ENCODE data around the gene GID4. TPM values are rescaled to one million over a fixed set of nuclear protein-coding genes. Genes with fewer than 3 reads are reported as not detected.

The GID4 gene
- total RNA-seq, 1 experiment from 2014 or later: 11.4 TPM

- Histone ChIP-seq H2BK12ac (ENCODE audit: insufficient read length, low read depth, low read length) (no peak overlapping the region), H2BK120ac (ENCODE audit: low read depth, low read length, poor library complexity, severe bottlenecking) (no peak overlapping the region), H3K79me1 (ENCODE audit: insufficient read depth, low read depth, low read length, poor library complexity, severe bottlenecking) (no peaks in the 10 kb centered on the region), H4K5ac (ENCODE audit: insufficient read length, low read depth, low read length) (no peak overlapping the region), H4K91ac (ENCODE audit: insufficient read length, low read depth, low read length) (no peak overlapping the region), H3K4me1 (ENCODE audit: insufficient read depth, low read length) (no peaks in the 10 kb centered on the region), H2BK5ac (ENCODE audit: insufficient read length, low read length) (no peak overlapping the region), H2AK5ac (ENCODE audit: insufficient read length, low read length) (no peak overlapping the region), H2BK20ac (ENCODE audit: low read depth, low read length, poor library complexity, severe bottlenecking) (no peak overlapping the region), H2BK15ac (ENCODE audit: low read depth, low read length) (no peak overlapping the region), H3K23ac (ENCODE audit: insufficient read length, low read depth, low read length) (no peak overlapping the region), H3T11ph (ENCODE audit: low read length) (no peak overlapping the region), H3K14ac (ENCODE audit: insufficient read depth, low read length) (no peak overlapping the region), H3K23me2 (ENCODE audit: insufficient read length, low read depth, low read length, poor library complexity, severe bottlenecking) (no peaks in the 10 kb centered on the region), H3K56ac (ENCODE audit: insufficient read length, low read depth, low read length) (no peak overlapping the region), H3K4me2 (ENCODE audit: insufficient read depth, insufficient read length, low read length) (no peak overlapping the region), H4K8ac (replicated peaks; ENCODE audit: insufficient read length, low read depth, low read length) (no peak overlapping the region), H3K27me3 (ENCODE audit: insufficient read depth, low read length) (no peaks in the 10 kb centered on the region), H2AFZ (ENCODE audit: low read length) (no peak overlapping the region), H3K9ac (ENCODE audit: extremely low read depth, insufficient read length, low read length) (no peak overlapping the region), H3K9me3 (ENCODE audit: control insufficient read depth, low read depth, low read length) (no peaks in the 10 kb centered on the region), H3K18ac (ENCODE audit: insufficient read length, low read depth, low read length) (no peak overlapping the region), H3K79me2 (ENCODE audit: insufficient read depth, low read length) (no peaks in the 10 kb centered on the region), H3K4ac (ENCODE audit: low read depth, low read length) (no peak overlapping the region), H4K20me1 (ENCODE audit: control insufficient read depth, insufficient read depth, insufficient read length) (no peaks in the 10 kb centered on the region), H3K27ac (ENCODE audit: insufficient read length, low read depth, low read length) (no peak overlapping the region)
- WGBS (ENCODE audit: extremely low coverage, insufficient read length, low lambda C conversion rate): no CpG with 5 or more reads among the region's 5 CpGs
- no peaks in the 10 kb centered on the region for H3K4me1 Mint-ChIP-seq
- no peak overlapping the region for H3K4me3 Mint-ChIP-seq
- TF ChIP-seq CTCF (conservative IDR thresholded peaks at IDR 0.05): no peak
- H3K9me3 Mint-ChIP-seq: no peaks in the 10 kb centered on the region
- peaks cover 21 to 74% (median 43%) of the 10 kb centered on the region in 3 experiments; a peak in 6 of 7 replicates for H3K36me3 Mint-ChIP-seq (ENCODE audit: insufficient read depth in 1 of 3, low read depth in 3 of 3)
- DNase-seq: no peak
- H3K27ac Mint-ChIP-seq: no peak overlapping the region; a peak in 1 of 7 replicates
- no peaks in the 10 kb centered on the region for H3K27me3 Mint-ChIP-seq (ENCODE audit: low read depth)
Measured at GRCh38 chr17:18059283-18059682, 20.1 kb downstream of the GID4 start.
